GM19239 (cell line): ENCODE results near the gene FAM98B.

Source experiments
- DNase-seq: peaks from one replicate; pipeline ENCODE4 v3.0.0; 2011; ENCODE audit warnings: low spot score; ENCODE audit not compliant: insufficient read length
- FAIRE-seq: peaks from 2 replicates; lab custom pipeline; 2011; peaks lifted over from hg19 to GRCh38; lab: Jason Lieb, UNC

FAM98B gene

GRCh38 chr15:38504680-38505467 lies 50.9 kb downstream of the FAM98B start:
- FAIRE-seq (peak; percentile 4), DNase-seq (no peak)

GRCh38 chr15:38506997-38507396 lies 53.1 kb downstream of the FAM98B start:
- DNase-seq (no peak), FAIRE-seq (no peak)

GRCh38 chr15:38507570-38507969 lies 53.6 kb downstream of the FAM98B start:
- FAIRE-seq (no peak), DNase-seq (no peak)

GRCh38 chr15:38508647-38509046 lies 54.7 kb downstream of the FAM98B start:
- no peak for DNase-seq
- FAIRE-seq, result no peak

GRCh38 chr15:38509152-38509551 lies 55.2 kb downstream of the FAM98B start:
- FAIRE-seq, result no peak
- DNase-seq, result no peak

GRCh38 chr15:38512901-38513300 lies 59.0 kb downstream of the FAM98B start:
- FAIRE-seq (no peak), DNase-seq (no peak)

GRCh38 chr15:38514601-38515000 lies 60.7 kb downstream of the FAM98B start:
- peak; percentile 63 for FAIRE-seq
- DNase-seq, result peak; percentile 1

- FAIRE-seq (no peak), DNase-seq (no peak)
Observed at GRCh38 chr15:38516626-38517025, 62.7 kb downstream of the FAM98B start.

GRCh38 chr15:38517312-38517975 lies 63.5 kb downstream of the FAM98B start:
- FAIRE-seq, result no peak

GRCh38 chr15:38518084-38518483 lies 64.2 kb downstream of the FAM98B start:
- DNase-seq, result no peak
- FAIRE-seq, result no peak

More at GRCh38 chr15:38517312-38517975, 63.5 kb downstream of the FAM98B start:
- no peak for DNase-seq

- FAIRE-seq (no peak), DNase-seq (no peak)
Observed at GRCh38 chr15:38520035-38520434, 66.1 kb downstream of the FAM98B start.

GRCh38 chr15:38521316-38521715 lies 67.4 kb downstream of the FAM98B start:
- DNase-seq, result no peak
- no peak for FAIRE-seq

GRCh38 chr15:38522922-38523321 lies 69.0 kb downstream of the FAM98B start:
- DNase-seq (no peak), FAIRE-seq (peak; percentile 33)

GRCh38 chr15:38524156-38524555 lies 70.2 kb downstream of the FAM98B start:
- no peak for DNase-seq
- no peak for FAIRE-seq

GRCh38 chr15:38525489-38525888 lies 71.6 kb downstream of the FAM98B start:
- FAIRE-seq (no peak), DNase-seq (no peak)

- no peak for FAIRE-seq
Observed at GRCh38 chr15:38526158-38526557, 72.2 kb downstream of the FAM98B start.

GRCh38 chr15:38528294-38528693 lies 74.4 kb downstream of the FAM98B start:
- no peak for FAIRE-seq
- no peak for DNase-seq

More at GRCh38 chr15:38526158-38526557, 72.2 kb downstream of the FAM98B start:
- DNase-seq, result no peak

GRCh38 chr15:38530113-38530512 lies 76.2 kb downstream of the FAM98B start:
- FAIRE-seq (no peak), DNase-seq (no peak)

GRCh38 chr15:38531509-38531908 lies 77.6 kb downstream of the FAM98B start:
- no peak for FAIRE-seq
- no peak for DNase-seq

- DNase-seq (no peak), FAIRE-seq (no peak)
Observed at GRCh38 chr15:38532728-38533127, 78.8 kb downstream of the FAM98B start.

GRCh38 chr15:38533416-38533915 lies 79.5 kb downstream of the FAM98B start:
- DNase-seq (no peak), FAIRE-seq (no peak)
